Neural cell (in vitro differentiated cells): ENCODE data around the gene L1CAM. TPM values are rescaled to one million over a fixed set of nuclear protein-coding genes. Genes with fewer than 3 reads are reported as not detected.

Source experiments
- H2AFZ ChIP-seq: fragments of 200-600, 300-800 bp; sonication (generic), shearing (Covaris generic); 2 replicates; pipeline ENCODE4 v1.6.0; 2014; ENCODE audit warnings: low read depth, mild to moderate bottlenecking, antibody characterized with exemption, low read length, moderate library complexity
- H3F3A ChIP-seq: fragments of 200-600 bp; shearing (Covaris generic); 2 replicates; pipeline ENCODE4 v1.6.1; 2016; ENCODE audit warnings: mild to moderate bottlenecking, moderate library complexity, mixed read lengths, antibody characterized with exemption, low read length; ENCODE audit not compliant: insufficient read depth, poor library complexity, severe bottlenecking
- H3K27ac ChIP-seq: fragments of 200-600, 300-800 bp; sonication (generic), shearing (Covaris generic); 2 replicates; pipeline ENCODE4 v1.5.1; 2014; ENCODE audit warnings: mild to moderate bottlenecking, low read length, moderate library complexity
- H3K27me3 ChIP-seq: fragments of 300-800, 200-600 bp; sonication (generic), shearing (Covaris generic); 2 replicates; pipeline ENCODE4 v1.6.0; 2014; ENCODE audit warnings: mild to moderate bottlenecking, low read depth, low read length, moderate library complexity; ENCODE audit not compliant: insufficient read depth
- H3K36me3 ChIP-seq: fragments of 300-800, 200-600 bp; sonication (generic), shearing (Covaris generic); 2 replicates; pipeline ENCODE4 v1.5.1; 2014; ENCODE audit warnings: mild to moderate bottlenecking, antibody characterized with exemption, low read length, moderate library complexity; ENCODE audit not compliant: insufficient read depth
- H3K4me2 ChIP-seq: fragments of 300-800, 200-600 bp; sonication (generic), shearing (Covaris generic); 2 replicates; pipeline ENCODE4 v1.6.0; 2014; ENCODE audit warnings: mild to moderate bottlenecking, low read length
- H3K4me3 ChIP-seq: fragments of 300-800, 200-600 bp; sonication (generic), shearing (Covaris generic); 2 replicates; pipeline ENCODE4 v1.5.1; 2014; ENCODE audit warnings: mild to moderate bottlenecking, low read length, moderate library complexity
- H3K79me2 ChIP-seq: fragments of 200-600 bp; shearing (Covaris generic); replicated peaks from 2 replicates; pipeline ENCODE4 v1.6.0; 2014; ENCODE audit warnings: mild to moderate bottlenecking, low read length, moderate library complexity; ENCODE audit not compliant: insufficient read depth
- H3K9ac ChIP-seq: fragments of 300-800, 200-600 bp; sonication (generic), shearing (Covaris generic); 2 replicates; pipeline ENCODE4 v1.6.1; 2016; ENCODE audit warnings: mild to moderate bottlenecking, low read length, mixed read lengths
- H3K9me2 ChIP-seq: fragments of 200-600 bp; shearing (Covaris generic); 2 replicates; pipeline ENCODE4 v1.6.1; 2016; ENCODE audit warnings: mild to moderate bottlenecking, low read length, mixed read lengths; ENCODE audit not compliant: insufficient read depth
- H3K9me3 ChIP-seq: fragments of 200-600, 300-800 bp; sonication (generic), shearing (Covaris generic); 2 replicates; pipeline ENCODE4 v1.6.1; 2016; ENCODE audit warnings: mild to moderate bottlenecking, mixed run types, low read length, moderate library complexity, mixed read lengths
- H4K20me1 ChIP-seq: fragments of 200-600 bp; shearing (Covaris generic); 2 replicates; pipeline ENCODE4 v1.6.1; 2016; ENCODE audit warnings: mild to moderate bottlenecking, mixed run types; ENCODE audit not compliant: insufficient read depth
- EP300 ChIP-seq: fragments of 450-650 bp; conservative IDR thresholded peaks from 2 replicates; pipeline ENCODE4 v1.6.1; 2014; ENCODE audit warnings: antibody characterized with exemption, mild to moderate bottlenecking, moderate library complexity; ENCODE audit not compliant: poor library complexity, severe bottlenecking
- MXI1 ChIP-seq: fragments of 450-650 bp; conservative IDR thresholded peaks from 2 replicates; pipeline ENCODE4 v1.6.1; 2014; ENCODE audit warnings: antibody characterized with exemption, mild to moderate bottlenecking; ENCODE audit not compliant: poor library complexity, severe bottlenecking
- POLR2AphosphoS5 ChIP-seq: IDR thresholded peaks from 2 replicates; pipeline ENCODE4 v1.6.1; 2012
- RAD21 ChIP-seq: fragments of 450-650 bp; conservative IDR thresholded peaks from 2 replicates; pipeline ENCODE4 v1.6.1; 2014; ENCODE audit warnings: antibody characterized with exemption, mild to moderate bottlenecking, moderate library complexity
- REST ChIP-seq: IDR thresholded peaks from 2 replicates; pipeline ENCODE4 v1.6.1; 2012; ENCODE audit warnings: borderline replicate concordance
- TAF1 ChIP-seq: IDR thresholded peaks from 2 replicates; pipeline ENCODE4 v1.6.1; 2012; ENCODE audit warnings: low read depth
- polyA plus RNA-seq: library from polyadenylated mRNA; depleted of rRNA; stranded (reverse); fragments of >200 nt; gene quantifications from 2 replicates; pipeline ENCODE4 v1.2.3, GENCODE V29; 2014

L1CAM gene
- polyA plus RNA-seq, 1 donor from 2014 or later = 88.0 TPM

- Histone ChIP-seq H3K9me2 (no peaks in the 10 kb centered on the region), H3K9ac (no peak overlapping the region), H4K20me1 (no peaks in the 10 kb centered on the region), H3K4me2 (no peak overlapping the region), H3K9me3 (no peaks in the 10 kb centered on the region), H3K79me2 (no peaks in the 10 kb centered on the region), H3K27ac (no peak overlapping the region), H3K36me3 (no peaks in the 10 kb centered on the region), H2AFZ (no peak overlapping the region), H3K4me3 (no peak overlapping the region), H3K27me3 (no peaks in the 10 kb centered on the region), H3F3A (no peaks in the 10 kb centered on the region)
- no peak for TF ChIP-seq MXI1
- TF ChIP-seq EP300 = no peak
- TF ChIP-seq TAF1 = no peak
- TF ChIP-seq RAD21 = no peak
Observed at GRCh38 chrX:153903238-153903980, 17.4 kb upstream of the L1CAM start.

GRCh38 chrX:153902385-153902784, 16.4 kb upstream of the L1CAM start:
- no peak overlapping the region for H2AFZ ChIP-seq
- H3K4me3 ChIP-seq = no peak overlapping the region
- TF ChIP-seq TAF1 = no peak
- TF ChIP-seq POLR2AphosphoS5 = no peak
- TF ChIP-seq MXI1 = no peak
- TF ChIP-seq REST = no peak
- no peak for TF ChIP-seq EP300
- no peaks in the 10 kb centered on the region for H3F3A ChIP-seq
- no peak overlapping the region for H3K4me2 ChIP-seq
- H3K36me3 ChIP-seq = no peaks in the 10 kb centered on the region
- H4K20me1 ChIP-seq = no peaks in the 10 kb centered on the region
- H3K27ac ChIP-seq = no peak overlapping the region
- H3K79me2 ChIP-seq = no peaks in the 10 kb centered on the region
- no peaks in the 10 kb centered on the region for H3K9me2 ChIP-seq
- H3K27me3 ChIP-seq = no peaks in the 10 kb centered on the region
- no peaks in the 10 kb centered on the region for H3K9me3 ChIP-seq
- no peak overlapping the region for H3K9ac ChIP-seq

- Histone ChIP-seq H3K9ac (no peak overlapping the region), H3K36me3 (no peaks in the 10 kb centered on the region), H3K79me2 (no peaks in the 10 kb centered on the region), H3K27me3 (no peaks in the 10 kb centered on the region), H3K4me3 (no peak overlapping the region), H3F3A (no peaks in the 10 kb centered on the region), H2AFZ (no peak overlapping the region), H3K4me2 (no peak overlapping the region), H4K20me1 (no peaks in the 10 kb centered on the region), H3K9me3 (no peaks in the 10 kb centered on the region), H3K27ac (no peak overlapping the region), H3K9me2 (no peaks in the 10 kb centered on the region)
- TF ChIP-seq EP300 = no peak
- TF ChIP-seq POLR2AphosphoS5 = no peak
- no peak for TF ChIP-seq RAD21
Observed at GRCh38 chrX:153901753-153902140, 15.8 kb upstream of the L1CAM start.
